NCI-H345 treated with DMSO at 0.1 percent for 48 hours (cell line): ENCODE measurements around the gene TMIGD2.
"Not testable (repeated sequence)": the region's sequence is repeated elsewhere in the genome, so short reads cannot be mapped to it uniquely, and the experiment has no call there.

Source experiments
- DNase-seq: peaks from one replicate; lab custom pipeline; 2025; ENCODE audit not compliant: unreplicated experiment; lab: John Stamatoyannopoulos, UW

TMIGD2 gene, protein sequence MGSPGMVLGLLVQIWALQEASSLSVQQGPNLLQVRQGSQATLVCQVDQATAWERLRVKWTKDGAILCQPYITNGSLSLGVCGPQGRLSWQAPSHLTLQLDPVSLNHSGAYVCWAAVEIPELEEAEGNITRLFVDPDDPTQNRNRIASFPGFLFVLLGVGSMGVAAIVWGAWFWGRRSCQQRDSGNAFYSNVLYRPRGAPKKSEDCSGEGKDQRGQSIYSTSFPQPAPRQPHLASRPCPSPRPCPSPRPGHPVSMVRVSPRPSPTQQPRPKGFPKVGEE

DNA sequence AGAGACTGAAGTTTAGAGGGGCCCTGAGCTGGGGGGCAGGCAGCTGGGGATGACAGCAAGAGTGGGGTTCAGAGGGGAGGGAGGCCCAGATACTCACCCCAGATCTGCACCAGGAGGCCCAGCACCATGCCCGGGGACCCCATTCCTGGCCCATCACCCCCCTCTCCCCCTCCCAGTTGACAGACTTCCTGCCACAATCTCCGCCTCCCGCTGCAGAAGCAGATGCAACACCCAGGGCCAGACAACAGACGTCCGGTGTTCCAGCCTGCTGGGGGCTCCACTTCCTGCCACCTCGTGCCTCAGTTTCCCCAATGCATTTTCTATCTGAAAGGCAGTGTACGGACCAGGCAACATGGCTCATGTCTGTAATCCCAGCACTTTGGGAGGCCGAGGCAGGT lies at the start of gene TMIGD2:
TSS of gene TMIGD2 (minus strand) at position 147 of the 398 bp plus-strand sequence. CDS start at position 143, 4 bp downstream.
- DNase-seq = no peak

DNA sequence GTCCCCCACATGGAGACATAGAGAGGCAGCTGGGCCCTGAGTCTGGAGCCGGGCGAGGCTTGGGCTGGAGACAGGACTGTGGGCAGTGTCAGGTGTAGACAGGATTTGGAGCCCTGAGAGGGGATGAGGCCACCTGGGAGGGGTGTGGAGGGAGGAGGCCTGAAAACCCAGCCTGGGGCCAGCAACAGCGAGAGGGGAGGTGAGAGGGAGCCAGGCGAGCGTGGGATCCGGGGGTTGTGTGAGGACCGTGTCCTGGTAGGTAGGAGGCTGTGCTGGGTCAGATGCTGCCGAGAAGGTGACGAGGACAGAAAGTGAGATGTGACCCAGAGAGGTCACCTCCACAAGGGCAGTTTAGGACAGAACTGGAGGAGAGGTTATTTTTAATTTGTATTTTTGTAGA lies 48.5 kb upstream of the TMIGD2 start:
- no peak for DNase-seq

DNA sequence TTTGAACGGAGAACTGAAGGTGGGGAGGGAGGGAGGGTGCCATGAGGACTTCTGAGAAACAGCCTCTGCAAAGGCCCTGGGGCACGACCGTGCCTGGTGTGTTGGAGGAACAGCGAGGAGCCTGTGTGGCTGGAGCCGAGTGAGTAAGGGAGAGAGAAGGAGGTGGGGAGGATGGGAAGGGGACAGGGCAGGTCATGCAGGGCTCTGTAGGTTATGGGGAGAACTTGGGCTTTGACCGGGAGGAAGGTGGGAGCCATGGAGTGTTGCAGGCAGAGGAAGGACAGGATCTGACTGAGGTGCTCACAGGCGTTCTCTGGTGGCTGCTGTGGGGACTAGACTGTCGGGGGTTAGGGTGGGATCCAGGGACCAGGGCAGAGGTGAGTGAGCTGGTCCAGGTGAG lies 47.9 kb upstream of the TMIGD2 start:
- DNase-seq = no peak

DNA sequence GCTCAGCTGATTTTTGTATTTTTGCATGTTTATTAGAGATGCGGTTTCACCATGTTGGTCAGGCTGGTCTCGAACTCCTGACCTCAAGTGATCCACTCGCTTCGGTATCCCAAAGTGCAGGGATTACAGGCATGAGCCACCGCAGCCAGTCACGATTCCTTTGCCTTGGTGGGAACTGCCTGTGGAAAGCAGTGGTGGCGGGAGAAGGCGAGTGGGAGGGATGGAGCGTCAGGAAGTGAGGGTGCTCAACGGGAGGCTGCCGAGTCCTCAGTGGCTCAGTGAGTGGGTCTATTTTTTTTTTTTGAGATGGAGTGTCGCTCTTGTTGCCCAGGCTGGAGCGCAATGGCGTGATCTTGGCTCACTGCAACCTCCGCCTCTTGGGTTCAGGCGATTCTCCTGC lies 47.0 kb upstream of the TMIGD2 start:
- DNase-seq = not testable (repeated sequence)

DNA sequence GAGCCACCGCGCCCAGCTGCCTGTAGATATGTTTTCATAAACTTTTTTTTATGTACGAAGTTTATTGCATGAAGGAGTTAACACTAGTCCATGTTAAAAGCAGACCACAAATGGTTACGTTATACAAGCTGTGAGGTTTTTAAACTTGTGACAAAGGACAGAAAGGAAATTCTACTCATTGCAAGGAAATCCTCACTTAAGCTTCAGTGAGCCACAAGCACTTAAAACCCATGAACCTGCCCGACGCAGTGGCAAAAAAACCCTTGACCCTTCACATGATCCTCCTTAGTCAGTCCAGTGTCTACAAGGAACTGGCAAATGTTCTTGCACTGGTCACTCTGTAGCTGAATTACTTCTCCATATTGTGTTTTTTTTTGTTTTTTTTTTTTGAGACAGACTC lies 45.3 kb upstream of the TMIGD2 start:
- no peak for DNase-seq

DNA sequence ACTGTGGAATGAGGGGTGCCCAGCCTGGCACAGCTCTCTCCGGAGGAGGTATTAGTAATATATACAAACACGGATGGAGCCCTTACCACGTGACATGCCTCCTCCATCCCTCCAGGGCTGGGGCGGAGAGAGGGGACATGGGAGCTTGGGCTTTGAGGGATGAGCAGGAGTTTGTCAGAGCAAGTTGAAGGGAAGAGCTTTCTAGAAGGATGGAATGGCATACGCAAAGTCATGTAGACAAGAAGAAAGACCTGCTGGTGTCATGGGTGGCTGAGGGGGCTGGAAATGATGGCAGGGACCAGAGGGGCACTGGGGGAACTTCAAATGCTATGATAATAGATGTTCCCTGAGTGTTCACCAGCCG lies 43.8 kb upstream of the TMIGD2 start:
- no peak for DNase-seq

DNA sequence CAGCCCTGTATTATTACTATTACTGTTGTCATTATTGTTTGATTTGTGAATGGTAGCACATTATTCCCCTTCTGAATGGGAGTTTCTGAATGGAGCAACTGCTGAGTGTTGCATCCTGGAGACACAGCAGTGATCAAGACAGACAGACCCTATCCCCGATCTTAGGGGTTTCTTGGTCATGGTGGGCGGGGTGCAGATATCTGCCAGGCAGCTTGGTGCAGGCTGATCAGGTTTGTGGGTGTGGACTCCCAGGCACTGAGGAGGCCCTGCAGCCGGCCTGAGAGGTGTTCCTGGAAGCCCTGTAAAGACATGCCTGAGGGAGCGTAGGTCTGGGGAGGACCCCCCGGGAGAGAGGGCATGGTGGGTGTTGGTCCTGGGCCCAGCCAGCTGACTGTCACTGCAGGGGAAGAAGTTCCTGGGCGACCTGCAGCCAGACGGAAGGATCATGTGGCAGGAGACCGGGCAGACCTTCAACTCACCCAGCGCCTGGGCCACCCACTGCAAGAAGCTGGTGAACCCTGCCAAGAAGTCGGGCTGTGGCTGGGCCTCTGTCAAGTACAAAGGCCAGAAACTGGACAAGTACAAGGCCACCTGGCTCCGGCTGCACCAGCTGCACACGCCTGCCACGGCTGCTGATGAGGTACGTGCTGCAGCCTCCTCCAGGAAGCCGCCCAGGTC lies 43.3 kb upstream of the TMIGD2 start:
- no peak for DNase-seq

DNA sequence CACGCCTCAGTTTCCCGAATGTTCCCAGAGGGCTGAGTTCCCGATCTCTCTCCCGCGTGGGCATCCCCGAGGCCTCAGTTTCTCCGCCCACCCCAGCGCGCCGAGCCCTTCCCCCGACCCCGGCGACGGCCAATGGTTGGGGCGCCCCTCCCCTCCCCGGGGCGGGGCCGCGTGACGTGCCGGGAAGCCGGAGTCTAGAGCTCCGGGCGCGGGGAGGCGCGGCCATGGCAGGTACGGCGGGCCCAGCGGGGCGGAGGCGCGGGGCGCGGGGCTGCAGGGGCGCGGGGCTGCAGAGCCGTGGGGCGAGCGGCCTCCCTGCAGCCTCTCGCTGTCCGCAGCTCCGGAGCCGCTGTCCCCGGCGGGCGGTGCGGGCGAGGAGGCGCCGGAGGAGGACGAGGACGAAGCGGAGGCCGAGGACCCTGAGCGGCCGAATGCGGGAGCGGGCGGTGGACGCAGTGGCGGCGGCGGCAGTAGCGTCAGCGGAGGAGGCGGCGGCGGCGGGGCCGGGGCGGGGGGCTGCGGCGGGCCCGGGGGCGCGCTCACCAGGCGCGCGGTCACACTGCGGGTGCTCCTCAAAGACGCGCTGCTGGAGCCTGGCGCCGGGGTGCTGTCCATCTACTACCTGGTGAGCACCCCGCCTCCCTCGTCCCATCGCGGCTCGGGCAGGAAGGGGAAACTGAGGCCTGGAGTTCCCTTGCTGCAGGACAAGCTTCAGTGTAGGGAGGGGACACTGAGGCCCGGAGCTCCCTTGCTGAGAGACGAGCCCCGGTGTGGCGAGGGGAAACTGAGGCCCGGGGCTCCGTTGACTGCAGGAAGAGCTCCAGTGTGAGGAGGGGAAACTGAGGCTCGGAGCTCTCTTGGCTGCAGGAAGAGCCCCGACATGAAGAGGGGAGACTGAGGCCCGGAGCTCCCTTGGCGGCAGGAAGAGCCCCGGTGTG lies 41.5 kb upstream of the TMIGD2 start, which contains the start of gene MPND:
TSS of gene MPND (plus strand) at position 193 of the 938 bp plus-strand sequence. CDS start at position 225, 32 bp downstream.
- peak; percentile 78 for DNase-seq

DNA sequence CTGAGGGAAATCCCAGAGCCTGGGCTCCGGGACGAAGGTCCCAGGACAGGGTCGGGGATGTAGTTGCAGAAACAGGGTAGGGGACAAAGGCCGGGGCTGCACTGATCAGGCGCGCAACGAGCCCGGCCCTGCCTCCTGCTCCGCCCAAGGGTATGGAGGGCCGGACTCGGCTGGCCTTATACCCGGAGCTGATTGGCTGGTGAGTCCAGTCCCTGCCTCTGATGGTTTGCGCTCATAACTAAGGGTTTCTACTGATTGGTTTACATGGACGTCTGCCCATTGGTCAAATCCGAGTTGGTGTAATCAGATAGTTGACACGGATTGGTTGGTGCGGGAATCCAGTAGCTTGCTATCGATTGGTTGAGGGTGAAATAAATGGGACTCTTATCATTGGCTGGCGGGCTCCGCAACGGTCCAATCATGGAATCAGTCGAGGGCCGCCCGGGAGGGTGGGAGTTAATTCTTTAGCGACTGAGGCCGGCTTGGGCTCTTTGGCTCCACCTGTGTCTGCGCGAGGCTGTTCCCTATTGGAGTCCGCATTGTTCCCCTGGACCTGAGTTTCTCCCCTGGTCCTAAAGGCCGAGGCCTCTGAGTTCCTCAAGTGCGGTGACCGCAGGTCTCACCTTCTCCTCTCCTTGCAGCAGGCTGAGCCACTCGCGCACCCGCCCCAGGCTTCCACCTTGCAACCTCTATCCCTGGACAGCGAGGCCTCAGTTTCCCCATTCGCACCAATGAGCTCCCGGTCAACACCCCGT lies 40.6 kb upstream of the TMIGD2 start:
- DNase-seq = peak; percentile 100

DNA sequence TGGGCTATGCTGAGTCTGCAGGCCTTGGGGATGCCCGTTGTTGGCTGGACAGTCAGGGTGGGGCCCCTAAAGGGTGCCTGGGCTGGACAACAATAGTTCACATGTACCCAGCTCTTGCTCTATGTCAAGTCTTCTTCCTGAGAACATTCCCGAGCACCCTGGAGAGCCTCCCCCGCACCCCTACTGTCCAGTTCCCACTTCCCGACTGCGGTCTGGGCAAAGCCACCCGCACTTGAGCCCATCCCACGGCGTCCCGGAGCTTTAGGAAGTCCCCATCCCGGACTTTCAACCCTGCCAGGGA lies 40.1 kb upstream of the TMIGD2 start:
- DNase-seq = no peak

DNA sequence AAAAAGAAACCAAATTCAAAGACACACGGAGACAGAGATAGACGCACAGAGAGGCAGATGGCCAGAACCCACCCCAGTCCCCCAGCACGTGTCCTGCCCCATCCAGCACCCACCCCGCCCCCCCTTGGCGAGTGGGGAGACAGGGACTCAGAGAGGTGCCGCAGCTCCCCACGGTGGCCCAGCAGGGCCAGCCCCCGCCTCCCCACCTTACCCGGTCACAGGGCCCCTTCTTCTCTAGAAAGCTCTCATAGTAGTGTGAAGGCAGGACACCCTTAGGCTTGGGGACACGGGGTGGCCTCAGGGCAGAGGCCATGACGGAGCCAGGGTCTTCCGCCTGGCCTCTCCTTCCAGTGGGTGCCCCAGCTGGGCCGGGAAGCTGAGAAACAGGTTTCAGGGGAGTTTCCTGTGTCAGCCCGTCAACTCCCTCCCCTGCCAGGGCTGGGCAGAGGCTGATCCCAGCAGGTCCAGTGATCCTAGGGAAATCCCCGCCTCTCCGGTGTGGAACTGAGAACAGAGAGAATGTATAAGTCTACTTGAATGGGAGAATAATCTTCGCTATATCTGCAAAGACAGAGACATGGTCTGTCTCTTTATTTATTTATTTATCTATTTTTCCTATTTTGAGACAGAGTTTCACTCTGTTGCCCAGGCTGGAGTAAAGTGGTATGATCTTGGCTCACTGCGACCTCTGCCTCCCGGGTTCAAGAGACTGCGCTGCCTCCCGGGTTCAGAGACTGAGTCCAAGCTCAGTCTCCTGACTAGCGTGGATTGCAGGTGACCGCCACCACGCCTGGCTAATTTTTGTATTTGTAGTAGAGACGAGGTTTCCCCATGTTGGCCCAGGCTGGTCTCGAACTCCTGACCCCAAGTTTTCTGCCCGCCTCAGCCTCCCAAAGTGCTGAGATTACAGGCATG lies 36.5 kb upstream of the TMIGD2 start, which contains the start of gene STAP2:
TSS of gene STAP2 (minus strand) at position 387 of the 915 bp plus-strand sequence. CDS start at position 313, 74 bp downstream.
- no peak for DNase-seq

DNA sequence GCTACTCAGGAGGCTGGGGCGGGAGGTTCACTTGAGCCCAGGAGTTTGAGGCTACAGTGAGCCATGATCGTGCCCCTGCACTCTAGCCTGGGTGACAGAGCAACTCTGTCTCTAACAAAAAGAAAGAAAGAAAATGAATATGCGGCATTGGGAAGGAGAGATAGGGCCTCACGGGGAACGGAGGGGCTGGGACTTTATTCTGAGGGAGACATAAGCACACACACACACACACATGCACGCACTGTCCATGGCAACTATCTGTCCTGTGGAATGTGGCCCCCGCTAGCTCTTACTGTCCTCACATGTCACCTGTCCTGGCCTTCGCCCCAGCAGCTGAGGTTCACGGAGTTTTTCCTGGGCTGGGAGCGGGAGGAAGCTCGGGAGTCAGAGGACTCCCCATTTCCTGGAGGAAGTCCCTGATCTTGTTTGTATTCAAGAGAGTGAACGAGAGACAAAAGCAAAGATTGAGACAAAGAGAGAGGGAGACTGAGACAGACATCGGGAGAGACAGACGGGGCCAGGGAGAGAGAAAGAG lies 35.8 kb upstream of the TMIGD2 start:
- DNase-seq = no peak

DNA sequence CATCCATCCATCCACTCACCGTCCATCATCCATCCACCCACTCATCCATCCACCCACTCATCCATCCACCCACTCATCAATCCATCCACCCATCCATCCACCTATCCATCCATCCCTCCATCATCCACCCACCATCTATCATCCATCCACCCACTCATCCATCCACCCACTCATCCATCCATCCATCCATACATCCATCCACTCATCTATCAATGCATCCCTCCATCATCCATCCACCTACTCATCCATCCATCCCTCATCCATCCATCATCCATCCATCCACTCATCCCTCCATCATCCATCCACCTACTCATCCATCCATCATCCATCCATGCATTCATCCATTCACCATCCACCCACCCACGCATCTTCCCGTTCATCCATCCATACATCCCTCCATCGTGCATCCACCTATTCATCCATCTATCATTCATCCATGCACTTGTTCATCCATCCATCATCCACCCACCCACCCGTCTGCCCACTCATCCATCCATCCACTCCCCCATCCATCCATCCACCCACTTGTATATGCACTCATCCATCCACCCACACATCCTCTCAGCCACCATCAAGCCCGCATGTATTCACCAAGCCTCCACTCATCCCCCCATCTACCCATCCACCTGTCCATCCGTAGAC lies 32.9 kb upstream of the TMIGD2 start:
- no peak for DNase-seq

DNA sequence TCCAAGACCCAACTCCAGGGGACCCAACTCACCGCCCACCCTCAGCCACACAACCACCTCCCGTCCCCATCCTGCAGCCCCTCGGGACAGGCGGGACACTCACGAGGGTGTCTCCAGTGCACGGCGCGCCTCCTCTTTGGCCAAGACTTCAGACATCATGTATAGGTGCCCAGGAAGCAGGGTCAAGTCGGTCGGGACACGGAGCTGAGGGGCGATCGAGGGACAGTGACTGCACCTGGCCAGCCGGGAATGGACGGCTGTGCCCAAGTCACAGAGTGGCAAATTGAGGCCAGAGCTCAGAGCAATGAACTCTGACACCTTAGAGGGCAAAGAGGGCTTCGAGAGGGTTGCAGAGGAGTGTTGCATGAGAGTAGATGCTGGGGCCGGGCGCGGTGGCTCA lies 27.7 kb upstream of the TMIGD2 start:
- DNase-seq = no peak

DNA sequence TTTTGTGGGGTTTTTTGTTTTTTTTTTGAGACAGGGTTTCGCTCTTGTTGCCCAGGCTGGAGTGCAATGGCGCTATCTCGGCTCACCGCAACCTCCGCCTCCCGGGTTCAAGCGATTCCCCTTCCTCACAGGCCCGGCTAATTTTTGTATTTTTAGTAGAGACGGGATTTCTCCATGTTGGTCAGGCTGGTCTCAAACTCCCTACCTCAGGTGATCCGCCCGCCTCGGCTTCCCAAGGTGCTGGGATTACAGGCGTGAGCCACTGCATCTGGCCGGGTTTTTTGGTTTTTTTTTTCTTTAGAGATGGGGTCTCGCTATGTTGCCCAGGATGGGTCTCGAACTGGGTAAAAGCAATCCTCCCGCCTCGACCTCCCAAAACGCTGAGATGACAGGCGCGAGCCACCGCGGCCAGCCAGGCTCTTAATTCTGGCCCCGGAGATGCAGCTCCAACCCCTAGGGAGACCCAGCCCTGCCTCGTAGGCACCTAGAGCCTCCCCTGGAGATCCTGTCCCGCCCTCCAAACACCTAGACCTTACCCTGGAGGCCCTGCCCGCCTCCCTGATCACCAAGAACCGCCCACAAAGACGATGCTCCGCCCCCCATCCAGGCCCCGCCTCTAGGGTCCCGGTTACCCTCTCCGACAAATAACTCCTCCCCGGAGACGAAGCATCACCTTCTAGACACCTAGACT lies 26.9 kb upstream of the TMIGD2 start:
- DNase-seq = not testable (repeated sequence)

DNA sequence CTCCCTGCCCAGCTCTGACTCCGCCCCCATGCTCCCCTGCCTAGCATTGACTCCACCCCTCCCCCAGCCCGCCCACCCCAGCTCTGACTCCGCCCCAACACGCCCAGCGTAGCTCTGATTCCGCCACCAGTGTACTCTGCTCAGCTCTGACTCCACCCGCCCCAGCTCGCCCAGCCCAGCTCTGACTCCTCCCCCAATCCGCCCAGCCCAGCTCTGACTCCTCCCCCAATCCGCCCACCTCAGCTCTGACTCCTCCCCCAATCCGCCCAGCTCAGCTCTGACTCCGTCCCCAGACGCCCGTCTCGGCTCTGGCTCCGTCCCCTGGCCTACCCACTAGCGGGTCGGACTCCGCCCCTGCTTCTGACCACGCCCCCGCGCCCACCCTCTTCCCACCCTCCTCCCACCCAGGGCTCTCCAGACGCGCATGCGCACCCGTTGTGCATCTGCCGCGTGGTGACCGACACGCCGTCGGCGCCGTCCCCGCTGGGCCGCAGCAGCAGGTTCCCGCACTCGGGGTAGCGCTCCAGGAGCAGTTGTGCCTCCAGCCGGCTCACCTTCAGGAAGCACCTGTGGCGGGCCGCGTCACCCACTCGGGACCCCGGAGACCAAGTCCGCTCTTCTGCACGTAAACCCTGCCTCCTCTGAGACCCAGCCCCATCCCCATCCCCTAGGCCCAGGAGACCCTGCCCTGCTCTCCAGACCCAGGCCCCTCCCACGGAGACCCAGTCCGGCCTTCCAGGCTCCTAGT lies 26.2 kb upstream of the TMIGD2 start:
- peak; percentile 99 for DNase-seq

DNA sequence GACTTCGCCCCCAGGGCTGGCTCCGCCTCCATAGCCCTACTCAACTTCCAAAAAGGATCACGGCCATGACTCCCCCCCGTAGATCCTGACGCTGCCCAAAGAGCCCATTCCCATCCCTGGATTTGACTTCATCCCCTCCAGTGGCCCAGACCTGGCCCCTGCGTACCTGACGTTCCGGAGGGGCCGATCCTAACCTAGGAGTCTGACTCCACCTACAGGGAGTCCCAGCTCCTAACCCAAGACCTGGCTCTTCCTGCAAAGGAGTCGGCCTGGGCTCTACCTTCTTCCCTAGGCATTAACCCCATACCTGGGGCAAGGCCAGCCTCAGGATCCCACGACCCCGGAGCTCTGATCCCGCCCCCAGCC lies 25.7 kb upstream of the TMIGD2 start:
- no peak for DNase-seq
